Suprapubic skin (tissue), 4 donors: ENCODE data around the gene ADM2. TPM values are rescaled to one million over a fixed set of nuclear protein-coding genes. Genes with fewer than 3 reads are reported as not detected.

Source experiments
- DNase-seq, 2 donors: peaks; one replicate each; pipeline ENCODE4 v3.0.0-alpha.2; 2019; ENCODE audit warnings: low spot score in 2 of 2
- H3K27ac ChIP-seq: fragments of 200-600 bp; sonication (generic); one replicate; pipeline ENCODE4 v1.5.1; 2019
- H3K27me3 ChIP-seq: fragments of 200-600 bp; sonication (generic); one replicate; pipeline ENCODE4 v1.5.1; 2019
- H3K36me3 ChIP-seq: fragments of 200-600 bp; sonication (generic); one replicate; pipeline ENCODE4 v1.5.1; 2019
- H3K4me1 ChIP-seq: fragments of 200-600 bp; sonication (generic); one replicate; pipeline ENCODE4 v1.5.1; 2019
- H3K4me3 ChIP-seq: fragments of 200-600 bp; sonication (generic); one replicate; pipeline ENCODE4 v1.5.1; 2019; ENCODE audit warnings: mild to moderate bottlenecking
- H3K9me3 ChIP-seq: fragments of 200-600 bp; sonication (generic); one replicate; pipeline ENCODE4 v1.5.1; 2019
- CTCF ChIP-seq, 2 donors: fragments of 200-600 bp in 1 of 2; fragments of 450-650 bp in 1 of 2; sonication (generic) in 1 of 2; IDR thresholded peaks; one replicate each; pipeline ENCODE4 v1.5.1; 2016 to 2019; ENCODE audit warnings: antibody characterized with exemption in 2 of 2, mild to moderate bottlenecking in 1 of 2, moderate library complexity in 1 of 2
- EP300 ChIP-seq: sonication (generic); formaldehyde crosslinking; IDR thresholded peaks from one replicate; pipeline ENCODE4 v1.6.1; 2017; ENCODE audit warnings: antibody characterized with exemption
- POLR2A ChIP-seq, 2 donors: fragments of 450-650 bp; IDR thresholded peaks; one replicate each; pipeline ENCODE4 v1.6.1; 2017; ENCODE audit warnings: antibody characterized with exemption in 2 of 2, mild to moderate bottlenecking in 2 of 2, moderate library complexity in 2 of 2
- POLR2AphosphoS5 ChIP-seq, 3 donors: sonication (generic); formaldehyde crosslinking; IDR thresholded peaks; one replicate each; pipeline ENCODE4 v1.6.1; 2017; ENCODE audit warnings: antibody characterized with exemption in 3 of 3
- WGBS: methylation state at CpG from one replicate; pipeline ENCODE4 v1.1.5; 2018; 5-methylcytosine and 5-hydroxymethylcytosine counted together
- total RNA-seq, 4 donors: library from RNA; depleted of rRNA; stranded (reverse); fragments of >200 nt; gene quantifications; one replicate each; pipeline ENCODE4 v1.1.0, GENCODE V29; 2016

Gene ADM2
- total RNA-seq, 4 donors from 2014 or later = 0.24 to 2.7 (median 0.30) TPM; not detected in 1

- DNase-seq = no peak
- Histone ChIP-seq H3K27ac (no peak overlapping the region), H3K9me3 (no peaks in the 10 kb centered on the region), H3K27me3 (peaks cover 51% of the 10 kb centered on the region), H3K4me3 (peak overlapping the region; percentile 54), H3K4me1 (peaks cover 15% of the 10 kb centered on the region), H3K36me3 (no peaks in the 10 kb centered on the region)
- 6% methylated on average over 34 of the region's 45 CpGs for WGBS
- no peak for TF ChIP-seq POLR2AphosphoS5 (IDR thresholded peaks at IDR 0.05)
- TF ChIP-seq POLR2A (IDR thresholded peaks at IDR 0.05) = no peak
- TF ChIP-seq EP300 = no peak
- no peak for TF ChIP-seq CTCF (IDR thresholded peaks at IDR 0.05)
Measured at GRCh38 chr22:50481045-50481439, 301 bp upstream of the ADM2 start.

- no peaks in the 10 kb centered on the region for H3K9me3 ChIP-seq
- peaks cover 15% of the 10 kb centered on the region for H3K4me1 ChIP-seq
- DNase-seq = no peak
- peaks cover 61% of the 10 kb centered on the region for H3K27me3 ChIP-seq
- H3K36me3 ChIP-seq = no peaks in the 10 kb centered on the region
- no peak for TF ChIP-seq POLR2A (IDR thresholded peaks at IDR 0.05)
- no peak for TF ChIP-seq POLR2AphosphoS5 (IDR thresholded peaks at IDR 0.05)
- no peak for TF ChIP-seq CTCF (IDR thresholded peaks at IDR 0.05)
- TF ChIP-seq EP300 = no peak
- no peak overlapping the region for H3K27ac ChIP-seq
- H3K4me3 ChIP-seq = peak overlapping the region; percentile 54
- WGBS = no CpG with 5 or more reads among the region's 35 CpGs
Measured at GRCh38 chr22:50482107-50483074, 1.0 kb downstream of the ADM2 start.

- no peak for TF ChIP-seq CTCF (IDR thresholded peaks at IDR 0.05)
- TF ChIP-seq POLR2AphosphoS5 (IDR thresholded peaks at IDR 0.05) = no peak
- no peak for TF ChIP-seq EP300
- TF ChIP-seq POLR2A (IDR thresholded peaks at IDR 0.05) = no peak
- H3K4me3 ChIP-seq = no peak overlapping the region
- H3K27me3 ChIP-seq = peaks cover 66% of the 10 kb centered on the region
- peaks cover 15% of the 10 kb centered on the region for H3K4me1 ChIP-seq
- no peak overlapping the region for H3K27ac ChIP-seq
- H3K36me3 ChIP-seq = no peaks in the 10 kb centered on the region
- WGBS = 80% methylated on average over 5 of the region's 10 CpGs
- no peak for DNase-seq
- H3K9me3 ChIP-seq = no peaks in the 10 kb centered on the region
Measured at GRCh38 chr22:50483106-50483505, 1.8 kb downstream of the ADM2 start.

- Histone ChIP-seq H3K4me1 (peaks cover 15% of the 10 kb centered on the region), H3K27ac (no peak overlapping the region), H3K4me3 (no peak overlapping the region), H3K9me3 (no peaks in the 10 kb centered on the region), H3K36me3 (no peaks in the 10 kb centered on the region), H3K27me3 (peaks cover 71% of the 10 kb centered on the region)
- no peak for DNase-seq
- WGBS = 100% methylated on average over 4 of the region's 8 CpGs
- TF ChIP-seq POLR2A (IDR thresholded peaks at IDR 0.05) (no peak), EP300 (no peak), CTCF (IDR thresholded peaks at IDR 0.05) (no peak), POLR2AphosphoS5 (IDR thresholded peaks at IDR 0.05) (no peak)
Measured at GRCh38 chr22:50483556-50483955, 2.2 kb downstream of the ADM2 start.
